ENCODE data around the gene NUDCD3.

DNA sequence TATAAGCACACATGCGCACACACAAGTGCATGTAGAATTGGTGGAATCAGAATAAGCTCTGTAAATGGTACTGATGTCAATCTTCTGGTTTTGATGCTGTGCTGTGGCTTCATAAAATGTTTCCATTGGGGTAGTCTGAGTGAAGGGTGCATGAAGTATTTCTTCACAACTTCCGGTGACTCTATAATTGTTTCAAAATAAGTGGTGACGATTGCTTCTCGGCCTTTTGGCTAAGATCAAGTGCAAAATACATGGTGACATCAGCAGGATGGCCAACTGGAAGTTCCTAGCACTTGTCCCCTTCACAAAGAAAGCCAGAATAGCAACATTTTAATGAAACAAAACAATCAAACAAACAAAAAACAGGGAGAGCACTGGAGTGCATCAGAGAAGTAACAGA lies 123.5 kb downstream of the NUDCD3 start:
- TF ChIP-seq CTCF (IDR thresholded peaks at IDR 0.05; ENCODE audit: low read depth, low read length, missing input control) (no peak), GABPA (IDR thresholded peaks at IDR 0.05 in 1 of 2, conservative IDR thresholded peaks at IDR 0.05 in 1 of 2) (no peak), SP1 (IDR thresholded peaks at IDR 0.05) (no peak), YY1 (IDR thresholded peaks at IDR 0.05) (no peak), RAD21 (IDR thresholded peaks at IDR 0.05) (no peak), EGR1 (IDR thresholded peaks at IDR 0.05; ENCODE audit: low read depth in 2 of 2) (no peak), TAF1 (conservative IDR thresholded peaks at IDR 0.05) (no peak)
- TF ChIP-seq, protein P1, sequence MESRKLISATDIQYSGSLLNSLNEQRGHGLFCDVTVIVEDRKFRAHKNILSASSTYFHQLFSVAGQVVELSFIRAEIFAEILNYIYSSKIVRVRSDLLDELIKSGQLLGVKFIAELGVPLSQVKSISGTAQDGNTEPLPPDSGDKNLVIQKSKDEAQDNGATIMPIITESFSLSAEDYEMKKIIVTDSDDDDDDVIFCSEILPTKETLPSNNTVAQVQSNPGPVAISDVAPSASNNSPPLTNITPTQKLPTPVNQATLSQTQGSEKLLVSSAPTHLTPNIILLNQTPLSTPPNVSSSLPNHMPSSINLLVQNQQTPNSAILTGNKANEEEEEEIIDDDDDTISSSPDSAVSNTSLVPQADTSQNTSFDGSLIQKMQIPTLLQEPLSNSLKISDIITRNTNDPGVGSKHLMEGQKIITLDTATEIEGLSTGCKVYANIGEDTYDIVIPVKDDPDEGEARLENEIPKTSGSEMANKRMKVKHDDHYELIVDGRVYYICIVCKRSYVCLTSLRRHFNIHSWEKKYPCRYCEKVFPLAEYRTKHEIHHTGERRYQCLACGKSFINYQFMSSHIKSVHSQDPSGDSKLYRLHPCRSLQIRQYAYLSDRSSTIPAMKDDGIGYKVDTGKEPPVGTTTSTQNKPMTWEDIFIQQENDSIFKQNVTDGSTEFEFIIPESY (IDR thresholded peaks at IDR 0.05), result no peak

All from liver (tissue), 3 donors.